Measurements from ENCODE around the gene TTC34. TPM values are rescaled to one million over a fixed set of nuclear protein-coding genes. Genes with fewer than 3 reads are reported as not detected.

TTC34 gene
- total RNA-seq, 1 experiment from 2014 or later = 1.3 TPM

DNA sequence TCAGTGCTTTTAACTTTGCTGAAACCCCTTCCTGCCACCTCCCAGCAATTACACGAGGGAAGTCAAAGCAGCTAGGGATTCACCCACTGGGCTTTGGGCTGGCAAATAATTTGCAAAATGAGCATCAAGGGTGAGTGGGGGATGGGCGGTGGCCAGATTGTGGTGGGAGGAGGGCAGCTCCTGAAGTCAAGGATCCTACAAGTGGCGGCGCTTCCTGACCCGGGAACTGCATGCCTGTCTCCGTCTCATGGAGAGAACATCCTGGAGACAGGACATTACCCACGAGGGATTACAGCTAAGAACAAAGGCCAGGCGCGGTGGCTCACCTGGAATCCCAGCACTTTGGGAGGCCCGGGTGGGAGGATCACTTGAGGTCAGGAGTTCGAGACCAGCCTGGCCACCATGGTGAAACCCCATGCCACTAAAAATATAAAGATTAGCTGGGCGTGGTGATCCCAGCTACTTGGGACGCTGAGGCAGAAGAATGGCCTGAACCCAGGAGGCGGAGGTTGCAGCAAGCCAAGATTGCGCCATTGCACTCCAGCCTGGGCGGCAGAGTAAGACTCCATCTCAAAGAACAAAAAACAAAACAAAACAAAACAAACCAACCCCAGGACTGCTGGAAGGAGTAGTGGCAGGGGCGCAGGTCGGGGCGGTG is 12.9 kb downstream of the TTC34 start:
- no peak overlapping the region for H3K4me2 ChIP-seq (ENCODE audit: low read length)
- no peaks in the 10 kb centered on the region for H3K4me1 ChIP-seq (ENCODE audit: control insufficient read depth in 1 of 2, insufficient read depth in 2 of 2, low read length in 2 of 2)
- no peak overlapping the region for H2AFZ ChIP-seq (ENCODE audit: low read depth, low read length, poor library complexity, severe bottlenecking)
- no TSS peak for BruUV-seq (replicated peaks)
- ATAC-seq = no peak
- no peak for DNase-seq (ENCODE audit: low read depth, low spot score)
- H3K9me3 ChIP-seq (ENCODE audit: control insufficient read depth in 1 of 2, insufficient read depth in 1 of 2, low read depth in 1 of 2, low read length in 2 of 2) = peaks cover 0 to 3% of the 10 kb centered on the region in 2 experiments; a peak in 1 of 4 replicates
- no peak overlapping the region for H3K4me3 ChIP-seq (replicated peaks in 1 of 2; ENCODE audit: low read depth in 1 of 2, low read length in 2 of 2)
- H3K27me3 ChIP-seq (ENCODE audit: insufficient read depth, low read length) = no peaks in the 10 kb centered on the region
- RAD21 ChIA-PET (ENCODE audit: low non-redundant PET in 1 of 2, low total read pairs in 2 of 2, uncharacterized antibody in 2 of 2, unreplicated experiment in 2 of 2) = no interaction called here
- CTCF ChIA-PET = no interaction called here
- no peaks in the 10 kb centered on the region for H4K20me1 ChIP-seq (ENCODE audit: insufficient read depth)
- intact Hi-C loops (cut with micrococcal nuclease) = no loop called here
- no peaks in the 10 kb centered on the region for H3K9me2 ChIP-seq (ENCODE audit: insufficient read depth)
- H3K79me2 ChIP-seq (ENCODE audit: insufficient read depth, low read length) = no peaks in the 10 kb centered on the region
- no peak for TF ChIP-seq POLR2AphosphoS5 (IDR thresholded peaks at IDR 0.05; ENCODE audit: low read depth, low read length)
- no peak for TF ChIP-seq POLR2A (IDR thresholded peaks at IDR 0.05; ENCODE audit: borderline replicate concordance, extremely low read depth, insufficient read depth, insufficient read length)
- TF ChIP-seq SIN3A (IDR thresholded peaks at IDR 0.05; ENCODE audit: low read depth) = no peak
- TF ChIP-seq, protein P1, sequence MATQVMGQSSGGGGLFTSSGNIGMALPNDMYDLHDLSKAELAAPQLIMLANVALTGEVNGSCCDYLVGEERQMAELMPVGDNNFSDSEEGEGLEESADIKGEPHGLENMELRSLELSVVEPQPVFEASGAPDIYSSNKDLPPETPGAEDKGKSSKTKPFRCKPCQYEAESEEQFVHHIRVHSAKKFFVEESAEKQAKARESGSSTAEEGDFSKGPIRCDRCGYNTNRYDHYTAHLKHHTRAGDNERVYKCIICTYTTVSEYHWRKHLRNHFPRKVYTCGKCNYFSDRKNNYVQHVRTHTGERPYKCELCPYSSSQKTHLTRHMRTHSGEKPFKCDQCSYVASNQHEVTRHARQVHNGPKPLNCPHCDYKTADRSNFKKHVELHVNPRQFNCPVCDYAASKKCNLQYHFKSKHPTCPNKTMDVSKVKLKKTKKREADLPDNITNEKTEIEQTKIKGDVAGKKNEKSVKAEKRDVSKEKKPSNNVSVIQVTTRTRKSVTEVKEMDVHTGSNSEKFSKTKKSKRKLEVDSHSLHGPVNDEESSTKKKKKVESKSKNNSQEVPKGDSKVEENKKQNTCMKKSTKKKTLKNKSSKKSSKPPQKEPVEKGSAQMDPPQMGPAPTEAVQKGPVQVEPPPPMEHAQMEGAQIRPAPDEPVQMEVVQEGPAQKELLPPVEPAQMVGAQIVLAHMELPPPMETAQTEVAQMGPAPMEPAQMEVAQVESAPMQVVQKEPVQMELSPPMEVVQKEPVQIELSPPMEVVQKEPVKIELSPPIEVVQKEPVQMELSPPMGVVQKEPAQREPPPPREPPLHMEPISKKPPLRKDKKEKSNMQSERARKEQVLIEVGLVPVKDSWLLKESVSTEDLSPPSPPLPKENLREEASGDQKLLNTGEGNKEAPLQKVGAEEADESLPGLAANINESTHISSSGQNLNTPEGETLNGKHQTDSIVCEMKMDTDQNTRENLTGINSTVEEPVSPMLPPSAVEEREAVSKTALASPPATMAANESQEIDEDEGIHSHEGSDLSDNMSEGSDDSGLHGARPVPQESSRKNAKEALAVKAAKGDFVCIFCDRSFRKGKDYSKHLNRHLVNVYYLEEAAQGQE (IDR thresholded peaks at IDR 0.05; ENCODE audit: low read depth) = no peak
- TF ChIP-seq SP1 (IDR thresholded peaks at IDR 0.05; ENCODE audit: low read depth) = no peak
- TF ChIP-seq YY1 (IDR thresholded peaks at IDR 0.05; ENCODE audit: extremely low read depth, insufficient replicate concordance, low read depth, low read length) = no peak
- no peak overlapping the region for H3K9ac ChIP-seq (ENCODE audit: low read length)
- no peaks in the 10 kb centered on the region for H3K36me3 ChIP-seq (ENCODE audit: control insufficient read depth in 1 of 2, insufficient read depth in 2 of 2, low read length in 2 of 2)
- POLR2A ChIA-PET = no interaction called here
- H3K27ac ChIP-seq (ENCODE audit: low read depth, low read length) = no peak overlapping the region
